Left hindlimb (tissue), 1 donor: ENCODE results near the gene KIAA0825.

Experiments used
- DNase-seq: peaks from one replicate; pipeline ENCODE4 v3.0.0-alpha.2; 2018

The KIAA0825 gene

DNA sequence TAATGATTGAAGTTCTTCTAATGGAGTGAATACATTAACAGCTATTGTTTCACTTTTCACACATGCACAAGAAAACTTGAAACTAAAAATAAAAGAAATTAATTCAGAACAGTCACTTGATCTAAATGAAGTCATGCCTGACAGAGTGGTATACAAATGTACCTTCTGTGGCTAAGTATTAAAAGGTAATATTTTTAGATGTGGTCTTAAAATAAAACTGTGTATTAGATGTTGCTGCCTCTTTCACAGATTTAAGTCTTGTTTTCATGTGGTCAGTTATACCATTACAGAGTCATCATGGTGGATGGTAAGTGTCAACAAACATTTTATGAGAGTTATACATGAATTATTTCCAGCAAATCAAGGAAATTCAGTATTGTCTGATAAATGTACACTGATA is 47.0 kb downstream of the KIAA0825 start:
- DNase-seq = no peak

DNA sequence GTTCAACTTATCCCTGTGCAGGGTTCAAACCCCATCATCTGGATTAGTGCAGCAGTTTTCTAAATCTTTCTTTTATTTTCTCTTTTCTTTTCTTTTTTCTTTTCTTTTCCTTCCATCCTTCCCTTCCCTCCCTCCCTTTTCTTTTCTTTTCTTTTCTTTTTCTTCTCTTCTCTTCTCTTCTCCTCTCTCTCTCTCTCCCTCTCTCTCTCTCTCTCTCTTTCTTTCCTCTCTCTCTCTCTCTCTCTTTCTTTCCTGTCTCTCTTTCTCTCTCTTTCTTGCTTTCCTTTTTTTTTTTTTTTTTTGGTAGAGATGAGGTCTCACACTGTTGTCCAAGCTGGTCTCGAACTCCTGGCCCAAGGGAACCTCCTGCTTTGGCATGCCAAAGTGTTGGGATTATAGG is 53.6 kb downstream of the KIAA0825 start:
- no peak for DNase-seq

DNA sequence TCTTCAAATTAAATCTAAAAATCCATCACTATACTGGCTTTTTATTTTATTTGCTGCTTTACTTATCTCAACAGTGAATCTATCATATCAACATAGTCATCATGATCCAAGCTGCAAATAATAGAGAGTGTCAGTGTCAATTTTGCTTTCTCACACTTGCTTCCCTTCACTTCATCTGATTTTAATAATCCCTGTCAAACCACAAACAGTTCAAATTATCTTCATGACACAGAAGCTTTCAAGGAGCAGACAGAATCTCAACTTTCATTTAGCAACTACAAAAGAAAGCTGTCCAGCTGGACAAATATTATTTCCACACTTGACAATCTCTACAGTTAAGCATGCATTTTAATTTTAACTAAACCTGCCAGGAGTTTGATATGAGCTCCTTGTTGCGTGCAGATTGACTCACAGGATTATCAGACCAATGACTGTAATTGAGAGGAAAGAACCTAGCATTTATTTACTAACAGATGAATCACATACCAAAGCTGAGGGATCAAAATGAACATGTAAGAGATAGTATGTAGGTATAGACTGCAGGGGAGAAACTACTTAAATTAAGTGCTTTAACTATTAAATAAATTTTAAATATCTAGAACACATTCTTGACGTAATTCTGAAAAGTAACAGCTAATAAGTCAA is 56.0 kb downstream of the KIAA0825 start:
- no peak for DNase-seq

DNA sequence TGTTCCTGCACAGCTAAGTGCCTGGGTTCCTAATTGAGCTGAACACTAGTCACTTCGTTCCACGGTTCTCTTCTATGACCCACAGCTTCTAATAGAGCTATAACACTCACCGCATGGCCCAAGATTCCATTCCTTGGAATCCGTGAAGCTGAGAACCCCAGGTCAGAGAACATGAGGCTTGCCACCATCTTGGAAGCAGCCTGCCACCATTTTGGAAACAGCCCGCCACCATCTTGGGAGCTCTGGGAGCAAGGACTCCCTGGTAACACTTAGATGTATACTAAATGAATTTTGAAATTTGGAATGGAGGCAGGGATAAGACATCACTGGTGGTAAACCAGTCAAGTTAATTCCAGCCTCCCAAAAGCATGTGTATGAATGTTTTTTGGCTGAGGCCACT is 60.4 kb downstream of the KIAA0825 start:
- DNase-seq = no peak

DNA sequence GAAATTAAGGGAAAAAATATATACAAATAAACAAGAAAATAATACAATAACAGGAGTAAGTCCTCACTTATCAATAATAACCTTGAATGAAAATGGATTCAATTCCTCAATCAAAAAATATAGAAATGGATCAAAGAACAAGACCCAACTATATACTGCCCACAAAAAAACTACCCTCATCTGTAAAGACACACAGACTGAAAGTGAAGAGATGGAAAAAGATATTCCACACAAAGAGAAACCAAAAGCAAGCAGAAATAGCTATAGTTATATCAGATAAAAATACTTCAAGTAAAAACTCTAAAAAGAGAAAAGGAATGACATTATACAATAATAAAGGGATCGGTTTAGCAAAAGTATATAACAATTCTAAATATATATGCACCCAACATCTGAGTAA is 66.5 kb downstream of the KIAA0825 start:
- no peak for DNase-seq

DNA sequence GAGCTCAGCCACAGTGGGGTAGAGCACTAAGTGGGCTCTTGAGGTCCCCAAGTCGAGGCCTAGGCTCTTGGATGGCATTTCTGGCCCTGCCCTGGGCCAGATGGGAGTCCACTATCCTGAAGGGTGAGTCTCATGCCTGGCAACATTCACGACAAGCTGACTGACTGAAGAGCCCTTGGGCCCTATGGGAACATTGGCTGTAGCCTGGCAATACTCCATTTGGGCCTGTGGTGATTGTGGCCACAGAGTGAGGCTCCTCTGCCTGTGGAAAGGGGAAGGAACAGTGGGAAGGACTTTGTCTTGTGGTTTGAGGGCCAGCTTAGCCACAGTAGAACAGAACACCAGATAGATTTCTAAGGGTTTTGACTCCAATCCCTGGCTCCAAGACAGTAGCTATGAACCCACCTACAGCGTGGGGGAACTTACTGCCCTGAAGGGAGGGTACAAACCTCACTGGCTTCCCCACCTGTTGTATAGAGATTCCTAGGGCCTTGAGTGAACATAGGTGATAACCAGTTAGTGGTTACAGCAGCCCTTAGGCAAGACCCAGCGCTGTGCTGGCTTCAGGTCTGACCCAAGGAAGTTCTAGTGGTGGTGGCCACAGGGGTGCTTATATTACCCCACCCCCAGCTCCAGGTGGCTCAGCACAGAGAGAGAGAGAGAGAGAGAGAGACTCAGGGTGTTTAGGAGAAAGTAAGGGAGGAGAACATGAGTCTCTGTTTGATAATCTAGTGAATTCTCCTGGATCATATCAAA is 72.4 kb downstream of the KIAA0825 start:
- no peak for DNase-seq

DNA sequence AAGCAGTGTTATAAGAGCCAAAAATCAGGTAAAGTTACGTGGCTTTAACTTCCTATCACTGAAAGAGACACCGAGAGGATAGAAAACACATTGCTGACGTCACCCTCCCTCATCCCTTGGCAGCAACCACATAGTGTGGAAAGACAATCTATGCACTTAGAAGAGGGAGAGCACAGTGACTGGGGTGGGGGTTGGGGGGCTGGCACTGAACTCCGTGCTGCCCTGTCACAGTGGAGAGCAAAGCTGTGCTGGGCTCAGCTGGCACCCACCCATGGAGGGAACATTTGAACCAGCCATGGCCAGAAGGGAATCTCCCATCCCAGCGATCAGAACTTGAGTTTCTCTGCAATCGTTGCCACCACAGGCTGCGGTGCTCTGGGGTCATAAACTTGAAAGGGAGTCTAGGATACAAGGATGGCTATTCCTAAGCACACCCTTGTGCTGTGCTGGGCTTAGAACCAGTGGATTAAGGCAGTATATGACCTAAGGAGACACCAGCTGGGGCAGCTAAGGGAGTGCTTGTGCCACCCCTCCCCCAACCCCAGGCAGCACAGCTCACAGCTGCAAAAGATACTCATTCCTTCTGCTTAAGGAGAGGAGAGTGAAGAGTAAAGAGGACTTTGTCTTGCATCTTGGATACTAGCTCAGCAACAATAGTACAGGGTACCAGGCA is 73.4 kb downstream of the KIAA0825 start:
- no peak for DNase-seq

DNA sequence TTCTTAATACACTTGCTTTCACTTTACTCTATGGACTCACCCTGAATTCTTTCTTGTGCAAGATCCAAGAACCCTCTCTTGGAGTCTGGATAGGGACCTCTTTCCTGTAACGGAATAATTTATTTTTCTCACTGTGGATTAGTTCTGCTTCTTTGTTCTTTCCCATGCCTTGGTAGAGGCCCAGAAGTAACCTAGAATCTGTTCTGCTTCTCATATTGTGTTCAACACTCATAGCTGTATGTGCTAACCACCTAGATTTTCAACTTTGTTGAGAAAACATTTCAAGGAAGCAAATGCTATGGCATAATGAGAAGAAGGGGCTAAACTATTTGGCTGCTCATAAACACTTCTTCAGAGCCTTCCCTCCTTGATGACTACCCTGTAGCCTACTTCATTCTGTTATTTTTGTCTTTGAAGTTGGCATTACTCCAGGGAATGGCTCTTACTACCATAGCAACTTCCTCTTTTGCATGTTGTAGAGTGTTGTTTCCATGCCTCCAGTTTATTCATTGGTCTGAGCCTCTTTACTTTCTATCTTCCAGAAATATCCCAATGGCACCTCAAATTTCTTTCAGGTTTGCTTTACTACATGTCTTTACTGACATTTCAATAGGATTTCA is 74.3 kb downstream of the KIAA0825 start:
- no peak for DNase-seq

DNA sequence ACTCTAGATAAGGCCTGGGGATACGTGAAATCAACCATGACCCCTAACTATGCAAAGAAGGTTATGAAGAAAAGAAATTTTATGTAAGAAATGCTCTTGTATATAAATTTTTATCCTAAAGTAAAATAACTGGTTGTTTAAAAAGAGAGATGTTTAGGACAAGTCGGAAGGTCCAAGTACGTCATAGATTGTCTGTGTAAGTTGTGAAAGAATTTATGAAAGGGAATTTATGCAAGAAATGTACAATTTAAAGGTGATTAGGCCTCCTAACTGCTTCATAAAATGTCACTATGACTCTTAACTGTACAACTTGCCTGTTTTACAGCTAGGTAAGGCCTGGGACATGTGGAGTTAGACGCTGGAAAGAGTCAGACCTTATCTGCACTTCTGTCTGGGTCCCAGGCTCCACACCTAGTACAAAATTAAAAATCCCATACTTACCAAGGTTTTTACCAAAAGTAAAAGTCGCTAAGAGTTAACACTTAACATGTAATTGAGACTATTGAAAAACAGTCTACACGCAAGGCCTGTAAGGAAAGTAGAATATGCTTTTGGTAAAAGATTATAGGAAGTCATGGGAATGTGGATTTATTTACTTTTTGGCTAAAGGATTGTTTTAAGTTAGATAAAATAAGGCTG is 77.4 kb downstream of the KIAA0825 start:
- DNase-seq = no peak

DNA sequence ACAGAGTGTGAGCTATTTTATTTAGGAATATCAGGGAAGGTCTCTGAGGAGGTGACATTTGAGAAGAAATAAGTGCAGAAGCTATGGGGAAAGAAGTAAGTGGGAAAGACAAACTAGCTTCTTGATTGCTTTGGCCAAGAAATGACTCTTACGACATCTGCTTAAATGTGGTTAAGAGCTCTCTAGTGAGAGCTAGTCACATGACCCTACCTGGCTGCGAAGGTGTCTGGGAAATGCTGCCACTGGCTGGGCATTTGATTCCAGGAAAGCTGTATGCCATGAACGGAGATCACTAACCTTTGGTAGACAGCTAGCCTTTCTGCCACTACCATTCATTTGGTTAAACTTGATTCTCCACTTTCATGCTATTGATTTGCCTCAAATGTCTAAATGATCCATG is 80.1 kb downstream of the KIAA0825 start:
- no peak for DNase-seq

DNA sequence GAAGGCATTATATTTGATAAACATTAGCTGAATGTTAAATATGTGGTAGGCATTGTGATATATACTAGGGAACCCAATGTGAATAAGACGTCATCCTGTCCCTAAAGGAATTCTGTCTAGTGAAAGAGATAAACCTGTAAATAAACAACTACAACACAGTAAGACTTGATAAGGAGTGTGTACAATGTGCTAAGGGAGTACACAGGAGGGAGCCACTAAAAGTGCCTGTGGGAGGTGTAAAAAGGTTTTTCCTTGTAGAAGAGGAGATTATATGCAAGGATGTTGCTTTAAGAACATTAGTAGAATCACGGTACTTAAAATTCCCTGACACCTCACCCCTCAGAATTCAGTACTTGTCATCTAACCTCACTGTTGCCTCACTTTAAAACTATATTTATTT is 91.7 kb downstream of the KIAA0825 start:
- DNase-seq = no peak

DNA sequence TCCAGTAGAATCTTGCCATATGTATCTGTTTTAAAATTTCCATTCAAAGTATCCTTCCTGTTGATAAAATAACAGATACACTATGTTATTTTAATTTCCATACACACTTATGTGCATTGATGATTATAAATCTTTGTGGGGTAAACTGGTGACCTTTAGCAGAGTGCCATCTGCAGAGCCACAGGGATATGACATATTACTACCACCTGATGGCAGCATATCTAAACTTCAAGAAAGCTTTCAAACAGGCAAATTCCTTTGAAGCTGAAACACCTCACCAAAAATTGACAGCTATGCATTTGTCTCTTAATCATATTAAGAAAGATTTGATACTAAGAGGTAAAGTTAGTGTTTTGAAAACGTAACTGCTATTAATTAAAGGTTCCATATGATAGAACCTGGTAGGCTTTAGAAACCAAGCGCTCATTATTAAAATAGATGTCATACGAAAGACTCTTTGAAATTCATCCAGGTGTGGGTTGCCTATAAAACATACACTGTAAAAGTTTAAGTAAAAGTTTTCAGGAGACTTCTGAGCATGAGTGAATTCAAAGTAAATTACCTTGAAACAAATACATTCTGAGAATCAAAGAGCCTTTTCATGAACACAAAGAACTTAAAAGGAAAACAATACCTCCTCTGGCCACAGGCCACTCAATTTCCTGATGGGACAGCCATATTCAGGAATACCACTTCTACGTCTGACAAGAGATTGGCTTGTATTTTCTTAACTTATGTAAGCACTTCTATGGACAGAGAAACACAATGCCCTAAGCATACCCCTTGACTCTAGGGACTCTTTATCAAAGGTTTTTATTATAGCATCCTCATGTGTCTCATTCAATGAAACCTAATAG is 93.3 kb downstream of the KIAA0825 start:
- DNase-seq = no peak

DNA sequence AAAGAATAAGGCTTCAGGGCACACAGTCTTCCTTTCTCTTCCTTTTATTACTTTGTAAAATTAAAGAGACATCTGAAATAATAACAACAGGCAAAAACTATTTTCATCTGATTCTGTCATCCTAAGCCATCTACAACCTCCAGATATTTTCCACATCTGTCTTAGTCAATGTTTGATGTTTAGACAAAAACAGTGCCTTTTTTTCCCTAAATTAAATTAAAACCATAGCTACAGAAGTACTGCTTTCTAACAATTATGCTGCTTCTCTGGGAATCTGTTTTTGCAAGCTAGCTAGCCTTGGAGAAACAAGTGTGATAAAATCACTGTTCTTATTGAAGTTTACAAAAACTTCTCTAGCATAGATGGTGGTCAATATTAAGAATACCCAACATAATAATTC is 95.4 kb downstream of the KIAA0825 start:
- DNase-seq = no peak

DNA sequence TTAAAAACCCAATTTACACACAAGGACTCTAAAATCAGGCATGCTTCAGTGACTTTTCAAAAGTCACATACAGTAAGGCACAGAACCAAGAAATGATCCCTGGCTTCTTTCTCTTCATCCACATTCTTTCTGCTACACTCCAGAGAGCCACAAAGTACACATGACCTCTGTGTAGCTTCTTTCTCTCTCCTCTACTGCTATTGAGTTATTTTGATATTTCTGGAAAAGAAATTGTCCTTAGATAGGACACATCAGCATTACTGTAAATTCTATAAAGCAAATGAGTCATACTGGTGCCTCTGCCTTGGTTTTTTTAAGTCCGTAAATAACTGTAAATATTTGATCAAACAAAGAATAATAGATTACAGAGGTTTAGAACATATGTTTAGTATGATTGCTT is 96.3 kb downstream of the KIAA0825 start:
- no peak for DNase-seq

DNA sequence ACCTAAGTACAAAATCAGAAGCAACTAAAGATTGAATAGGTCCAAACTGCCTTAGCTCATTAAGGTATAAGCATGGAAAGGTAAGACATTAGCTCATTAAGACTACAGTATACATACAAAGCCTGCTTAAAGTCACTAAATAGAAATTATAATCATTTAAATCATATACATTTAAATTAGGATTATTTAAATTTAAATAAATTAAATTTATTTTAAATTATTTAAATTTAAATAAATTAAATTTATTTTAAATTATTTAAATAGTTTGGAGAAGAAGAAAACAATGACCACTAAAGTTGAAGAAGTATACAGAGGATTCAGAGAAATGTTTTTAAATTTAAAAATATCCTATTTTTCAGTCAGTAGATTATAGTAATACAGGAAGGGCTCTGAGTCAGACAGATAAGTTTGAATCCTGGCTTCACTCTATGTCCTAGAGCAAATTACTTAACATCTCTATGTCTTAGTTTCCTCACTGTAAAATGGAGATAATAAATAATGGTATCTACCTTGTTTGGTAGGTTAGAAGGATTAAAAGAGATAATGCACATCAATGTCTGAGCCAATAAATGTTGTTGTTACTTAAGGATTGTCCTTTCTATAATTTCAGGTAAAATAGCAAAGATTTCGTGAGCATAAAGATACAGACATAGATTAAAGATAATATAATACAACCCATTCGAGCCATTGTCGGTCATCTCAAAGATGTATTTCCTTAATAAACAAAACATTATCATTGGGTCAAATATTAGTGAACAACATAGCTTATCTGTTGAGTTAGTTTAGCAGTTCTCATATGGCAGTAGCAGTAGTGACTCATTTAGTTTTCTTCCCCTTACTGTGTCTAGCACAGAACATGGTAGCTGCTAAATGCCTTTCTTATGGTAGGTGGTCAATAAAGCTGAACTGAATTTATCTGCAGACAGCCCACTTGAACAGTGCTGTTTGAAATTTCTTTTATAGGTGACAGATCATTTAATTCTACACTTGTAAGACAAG is 100.6 kb downstream of the KIAA0825 start:
- no peak for DNase-seq

DNA sequence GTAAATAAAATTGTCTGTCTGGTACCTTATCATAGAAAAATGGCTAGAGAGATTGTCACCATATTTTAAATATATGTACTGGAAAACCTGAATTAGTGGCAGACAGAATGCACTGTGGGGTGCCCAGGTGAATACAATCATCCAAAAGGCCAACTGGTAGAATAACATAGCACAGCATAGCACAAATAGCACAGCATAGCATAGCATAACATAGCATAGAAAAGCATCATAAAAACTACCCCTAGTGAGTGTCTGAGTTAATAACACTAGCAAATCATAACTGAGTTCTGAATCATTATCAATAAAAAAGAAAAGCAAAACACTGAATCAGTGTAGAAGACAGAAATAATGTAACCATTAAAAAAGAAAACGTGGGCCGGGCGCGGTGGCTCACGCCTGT is 102.3 kb downstream of the KIAA0825 start:
- DNase-seq = no peak

DNA sequence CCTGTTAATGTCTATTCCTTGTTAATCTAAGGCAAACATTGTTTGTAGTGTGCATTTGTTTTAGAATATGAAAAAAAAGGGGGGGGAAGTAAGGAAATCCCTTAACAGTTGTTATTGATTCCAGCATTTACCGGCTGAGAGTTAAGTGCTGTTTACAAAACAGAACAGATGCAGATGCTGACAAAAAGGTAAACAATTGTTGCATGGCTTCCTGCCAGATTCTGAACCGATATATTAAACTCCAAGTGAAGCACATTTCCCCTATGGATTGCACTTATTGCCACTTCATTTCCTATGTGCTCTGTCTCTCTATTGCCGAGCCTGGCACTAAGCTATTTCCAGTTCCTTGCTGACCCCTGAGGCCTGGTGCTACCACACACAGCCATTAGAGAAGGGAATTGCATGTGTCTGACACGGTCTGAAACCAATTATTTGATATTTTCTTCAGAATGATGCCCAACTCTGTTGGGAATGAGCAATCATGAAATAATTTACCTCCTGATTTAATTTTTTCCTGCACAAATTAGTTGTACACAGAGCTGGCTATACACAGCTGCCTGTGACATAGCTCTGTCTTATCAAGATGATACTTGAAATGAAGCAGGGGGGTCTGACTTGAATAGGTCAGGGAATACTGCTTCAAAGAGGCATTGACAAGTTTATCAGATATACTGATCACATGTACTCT is 109.8 kb downstream of the KIAA0825 start:
- DNase-seq = no peak

DNA sequence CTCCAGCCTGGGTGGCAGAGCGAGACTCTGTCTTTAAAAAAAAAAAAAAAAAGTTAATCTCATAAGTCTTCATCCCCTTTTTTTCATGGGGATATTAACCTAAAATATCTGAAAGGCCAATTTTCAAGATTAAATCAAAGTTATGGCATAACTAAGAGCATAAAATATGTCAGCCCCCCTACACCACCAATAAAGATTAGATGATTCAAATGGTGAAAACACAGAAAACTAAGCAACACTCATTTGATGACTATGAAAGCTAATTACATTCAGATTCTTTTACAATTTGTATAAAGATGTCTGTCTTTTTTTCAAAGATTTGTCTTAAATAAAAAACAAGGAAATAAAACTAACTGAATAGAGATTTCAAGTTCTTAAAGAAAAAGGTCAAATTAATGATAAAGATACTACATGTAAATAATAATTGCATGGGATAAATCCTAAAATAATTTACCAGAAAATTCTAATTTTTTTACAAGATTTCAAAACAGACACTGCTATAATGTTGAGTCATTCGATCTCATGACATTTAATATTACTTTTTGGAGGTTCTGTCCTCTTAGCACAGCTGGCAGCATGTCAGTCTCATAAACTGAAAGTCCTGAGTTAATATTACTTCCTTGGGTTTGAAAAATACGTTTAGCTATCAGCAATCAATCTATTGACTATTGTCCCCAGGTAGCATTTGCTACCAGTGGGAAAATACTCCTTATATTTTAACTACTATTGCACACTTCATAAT is 112.9 kb downstream of the KIAA0825 start:
- no peak for DNase-seq

DNA sequence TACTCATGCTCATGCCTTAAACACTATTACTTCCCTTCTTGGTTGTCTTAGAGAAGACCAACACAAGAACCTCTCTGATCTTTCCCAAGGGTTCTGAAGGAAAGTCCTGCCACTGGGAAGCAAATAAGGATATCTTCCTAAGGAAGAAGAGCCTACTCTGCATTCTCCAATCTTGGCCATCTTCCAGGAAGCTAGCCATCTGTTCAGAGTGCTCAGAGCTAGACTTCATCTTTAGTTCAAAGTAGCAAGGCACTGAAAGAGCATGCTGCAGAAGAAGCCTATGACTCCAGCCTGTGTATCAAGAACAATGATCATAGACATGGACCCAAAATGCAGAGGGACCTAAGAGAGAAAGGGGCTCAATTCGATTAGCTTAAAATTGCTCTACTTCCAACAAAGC is 114.7 kb downstream of the KIAA0825 start:
- DNase-seq = no peak

DNA sequence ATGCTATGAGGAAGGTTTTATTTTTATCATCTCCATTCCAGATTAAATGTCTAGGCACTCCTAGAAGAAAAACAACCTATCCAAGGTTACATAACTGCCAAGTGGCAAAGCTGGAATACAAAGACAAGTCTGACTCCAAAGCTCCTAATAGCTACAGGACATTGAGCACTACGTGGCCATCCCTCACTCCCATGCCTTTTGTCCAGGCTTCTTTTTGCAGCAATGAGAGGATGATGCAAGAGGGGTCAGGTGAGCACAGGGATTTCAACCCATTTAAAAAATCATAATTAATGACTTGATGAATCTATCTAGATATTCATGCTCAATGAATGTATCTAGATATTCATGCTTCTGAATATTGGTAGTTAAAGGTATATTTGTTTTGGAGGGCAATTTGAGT is 117.0 kb downstream of the KIAA0825 start:
- no peak for DNase-seq
